ENCODE data around the gene NDUFB4.

- TF ChIP-seq YY1 (IDR thresholded peaks at IDR 0.05; ENCODE audit: insufficient read depth, insufficient read length) (no peak), ZNF274 (IDR thresholded peaks at IDR 0.05; ENCODE audit: low read depth, low read length) (no peak)
Observed at GRCh38 chr3:120550546-120550945, 45.6 kb upstream of the NDUFB4 start.
